CD4-positive, alpha-beta T cell (primary cell): ENCODE data around the gene LEP. TPM values are rescaled to one million over a fixed set of nuclear protein-coding genes. Genes with fewer than 3 reads are reported as not detected.

Source experiments
- ATAC-seq: fragments of 200-7000 bp; cut with Tn5 transposase; one replicate; pipeline ENCODE4 v1.10.0; 2022; ENCODE audit warnings: mild to moderate bottlenecking; ENCODE audit not compliant: poor library complexity
- CTCF ChIA-PET: fragments of 350-600 bp; sonication (Branson Sonifier 250); formaldehyde crosslinking; loops from one replicate; lab custom pipeline; 2021; ENCODE audit warnings: antibody characterized with exemption, inconsistent platforms; lab: Charles Lee
- POLR2A ChIA-PET: fragments of 350-600 bp; sonication (Branson Sonifier 250); formaldehyde crosslinking; loops from one replicate; lab custom pipeline; 2021; ENCODE audit warnings: antibody characterized with exemption, inconsistent platforms; lab: Charles Lee
- DNase-seq, 14 experiments: peaks; one replicate each; pipeline ENCODE4 v3.0.0-alpha.2; 2013 to 2020; ENCODE audit warnings: mixed read lengths in 2 of 14
- H3K27ac ChIP-seq, 2 donors: one replicate each; pipeline versions ENCODE4 v1.5.1 to v1.7.0; 2013; ENCODE audit warnings: low read length in 2 of 2, low read depth in 1 of 2, mild to moderate bottlenecking in 1 of 2
- H3K27me3 ChIP-seq, 2 experiments: 1 replicate in 1 of 2; 2 replicates in 1 of 2; pipeline versions ENCODE4 v1.6.1 to v1.7.0; 2013; ENCODE audit warnings: low read length in 2 of 2, control low read depth in 1 of 2, mild to moderate bottlenecking in 1 of 2, moderate library complexity in 1 of 2; ENCODE audit not compliant: insufficient read depth in 2 of 2, control insufficient read depth in 1 of 2
- H3K36me3 ChIP-seq: one replicate; pipeline ENCODE4 v1.6.1; 2013; ENCODE audit warnings: low read length, control low read depth; ENCODE audit not compliant: insufficient read depth
- H3K4me1 ChIP-seq: one replicate; pipeline ENCODE4 v1.6.1; 2013; ENCODE audit warnings: low read length, control low read depth; ENCODE audit not compliant: insufficient read depth
- H3K4me3 ChIP-seq: one replicate; pipeline ENCODE4 v1.5.1; 2013; ENCODE audit warnings: mild to moderate bottlenecking, low read length, moderate library complexity
- H3K9me3 ChIP-seq, 2 experiments: 1 replicate in 1 of 2; 2 replicates in 1 of 2; pipeline versions ENCODE4 v1.6.1 to v1.7.0; 2013; ENCODE audit warnings: low read length in 2 of 2, mild to moderate bottlenecking in 2 of 2, control low read depth in 1 of 2, moderate library complexity in 1 of 2; ENCODE audit not compliant: control insufficient read depth in 1 of 2, insufficient read depth in 1 of 2
- H3K27ac Mint-ChIP-seq: one replicate; pipeline ENCODE4 v1.8.0; 2020; ENCODE audit warnings: mixed read lengths
- H3K27me3 Mint-ChIP-seq: one replicate; pipeline ENCODE4 v1.8.0; 2021; ENCODE audit warnings: mixed read lengths
- H3K36me3 Mint-ChIP-seq: one replicate; pipeline ENCODE4 v1.8.0; 2021; ENCODE audit warnings: low read depth, mixed read lengths
- H3K4me1 Mint-ChIP-seq: one replicate; pipeline ENCODE4 v1.8.0; 2021; ENCODE audit warnings: low read depth, mixed read lengths
- H3K4me3 Mint-ChIP-seq: one replicate; pipeline ENCODE4 v1.8.0; 2020; ENCODE audit warnings: mild to moderate bottlenecking, mixed read lengths
- H3K9me3 Mint-ChIP-seq: one replicate; pipeline ENCODE4 v1.8.0; 2020; ENCODE audit warnings: mixed read lengths
- intact Hi-C, 2 experiments: fragments of 100-400 bp; cut with DNase I in 1 of 2; cut with micrococcal nuclease in 1 of 2; formaldehyde crosslinking; loops; one replicate each; pipeline versions ENCODE4 v1.15.1 to v1.9.0; 2023 to 2025; cut with DNase I, micrococcal nuclease
- total RNA-seq, 174 experiments: library from RNA in 2 of 174; stranded (reverse) in 2 of 174; gene quantifications; one replicate each; pipeline ENCODE4 v1.2.3 and lab custom pipeline; 2021 to 2026
- TF ChIP-seq, protein P1 (sequence below): fragments of 200-600 bp; IDR thresholded peaks from one replicate; pipeline ENCODE4 v1.8.0; 2022; ENCODE audit warnings: antibody characterized with exemption, mild to moderate bottlenecking

The LEP gene
- total RNA-seq, 2 experiments from 2014 or later: not detected

DNA sequence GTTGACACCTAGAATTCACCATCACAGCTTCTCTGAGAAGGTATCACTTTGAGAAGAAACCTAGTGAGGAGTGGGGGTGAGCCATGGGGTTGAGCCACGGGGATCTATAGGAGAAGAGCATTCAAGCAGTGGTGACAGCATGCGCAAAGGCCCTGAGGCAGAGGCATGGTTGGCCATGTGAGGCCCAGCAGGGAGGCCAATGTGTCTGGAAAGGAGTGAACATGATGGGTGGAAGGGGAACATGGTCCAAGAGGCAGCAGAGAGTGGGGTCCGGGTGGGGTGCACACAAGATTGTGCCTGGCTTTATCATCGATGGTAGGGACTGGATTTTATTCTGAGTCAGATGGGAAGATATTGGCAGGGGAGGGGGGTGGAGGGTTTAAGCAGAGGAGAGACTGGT is 36.0 kb upstream of the LEP start:
- ATAC-seq (no peak), DNase-seq (no peak)
- H3K27me3 ChIP-seq: peaks cover 33 to 40% of the 10 kb centered on the region in 2 experiments
- intact Hi-C loops: loop anchor here (5.0 kb wide), 2 partner anchors 168 to 1403 kb away; no protein-coding TSS in a partner anchor
- TF ChIP-seq, protein P1, sequence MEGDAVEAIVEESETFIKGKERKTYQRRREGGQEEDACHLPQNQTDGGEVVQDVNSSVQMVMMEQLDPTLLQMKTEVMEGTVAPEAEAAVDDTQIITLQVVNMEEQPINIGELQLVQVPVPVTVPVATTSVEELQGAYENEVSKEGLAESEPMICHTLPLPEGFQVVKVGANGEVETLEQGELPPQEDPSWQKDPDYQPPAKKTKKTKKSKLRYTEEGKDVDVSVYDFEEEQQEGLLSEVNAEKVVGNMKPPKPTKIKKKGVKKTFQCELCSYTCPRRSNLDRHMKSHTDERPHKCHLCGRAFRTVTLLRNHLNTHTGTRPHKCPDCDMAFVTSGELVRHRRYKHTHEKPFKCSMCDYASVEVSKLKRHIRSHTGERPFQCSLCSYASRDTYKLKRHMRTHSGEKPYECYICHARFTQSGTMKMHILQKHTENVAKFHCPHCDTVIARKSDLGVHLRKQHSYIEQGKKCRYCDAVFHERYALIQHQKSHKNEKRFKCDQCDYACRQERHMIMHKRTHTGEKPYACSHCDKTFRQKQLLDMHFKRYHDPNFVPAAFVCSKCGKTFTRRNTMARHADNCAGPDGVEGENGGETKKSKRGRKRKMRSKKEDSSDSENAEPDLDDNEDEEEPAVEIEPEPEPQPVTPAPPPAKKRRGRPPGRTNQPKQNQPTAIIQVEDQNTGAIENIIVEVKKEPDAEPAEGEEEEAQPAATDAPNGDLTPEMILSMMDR: no peak
- CTCF ChIA-PET: no interaction called here
- H3K9me3 ChIP-seq: peaks cover 0 to 12% of the 10 kb centered on the region in 2 experiments
- no peaks in the 10 kb centered on the region for H3K36me3 ChIP-seq
- no peak overlapping the region for H3K4me3 ChIP-seq
- no peak overlapping the region for H3K27ac ChIP-seq
- Mint-ChIP-seq H3K9me3 (no peaks in the 10 kb centered on the region), H3K27ac (no peak overlapping the region), H3K4me3 (no peak overlapping the region), H3K4me1 (peaks cover 19% of the 10 kb centered on the region), H3K36me3 (no peaks in the 10 kb centered on the region), H3K27me3 (peaks cover 56% of the 10 kb centered on the region)
- H3K4me1 ChIP-seq: peaks cover 21% of the 10 kb centered on the region
- POLR2A ChIA-PET: no interaction called here

- DNase-seq (no peak), ATAC-seq (no peak)
- Histone ChIP-seq H3K27ac (no peak overlapping the region), H3K9me3 (peaks cover 0 to 10% of the 10 kb centered on the region in 2 experiments), H3K27me3 (peaks cover 28 to 31% of the 10 kb centered on the region in 2 experiments), H3K4me1 (peaks cover 17% of the 10 kb centered on the region), H3K4me3 (no peak overlapping the region), H3K36me3 (no peaks in the 10 kb centered on the region)
- intact Hi-C loops: loop anchor here (5.0 kb wide), 2 partner anchors 169 to 1404 kb away; no protein-coding TSS in a partner anchor
- Mint-ChIP-seq H3K27me3 (peaks cover 46% of the 10 kb centered on the region), H3K4me3 (no peak overlapping the region), H3K36me3 (no peaks in the 10 kb centered on the region), H3K27ac (no peak overlapping the region), H3K9me3 (no peaks in the 10 kb centered on the region), H3K4me1 (peaks cover 11% of the 10 kb centered on the region)
- POLR2A ChIA-PET: no interaction called here
- TF ChIP-seq, protein P1: no peak
- CTCF ChIA-PET: interaction anchor here (1.4 kb wide), 1 partner anchor 70 kb away, joined by 4 read pairs; no protein-coding TSS in a partner anchor
Measured at GRCh38 chr7:128206017-128206746, 34.9 kb upstream of the LEP start.

GRCh38 chr7:128206747-128207500 is 34.2 kb upstream of the LEP start:
- H3K36me3 ChIP-seq: no peaks in the 10 kb centered on the region
- intact Hi-C loops: loop anchor here (5.0 kb wide), 2 partner anchors 170 to 1405 kb away; no protein-coding TSS in a partner anchor
- H3K4me3 ChIP-seq: no peak overlapping the region
- Mint-ChIP-seq H3K36me3 (no peaks in the 10 kb centered on the region), H3K9me3 (no peaks in the 10 kb centered on the region), H3K4me3 (no peak overlapping the region), H3K27ac (no peak overlapping the region), H3K27me3 (peaks cover 41% of the 10 kb centered on the region), H3K4me1 (peaks cover 5% of the 10 kb centered on the region)
- H3K27me3 ChIP-seq: peaks cover 21 to 24% of the 10 kb centered on the region in 2 experiments
- no peak overlapping the region for H3K27ac ChIP-seq
- peaks cover 10% of the 10 kb centered on the region for H3K4me1 ChIP-seq
- ChIA-PET POLR2A (no interaction called here), CTCF (interaction anchor here (1.4 kb wide), 1 partner anchor 71 kb away, joined by 4 read pairs; no protein-coding TSS in a partner anchor)
- no peak for DNase-seq
- H3K9me3 ChIP-seq: peaks cover 0 to 4% of the 10 kb centered on the region in 2 experiments
- TF ChIP-seq, protein P1: no peak
- ATAC-seq: no peak
